Nucleus accumbens (tissue), 56 donors: ENCODE measurements around the gene TRPV2.
"Not testable (repeated sequence)": the region's sequence is repeated elsewhere in the genome, so short reads cannot be mapped to it uniquely, and the experiment has no call there.

Experiments used
- DNase-seq, 56 donors: peaks; one replicate each; lab custom pipeline; 2025; lab: John Stamatoyannopoulos, UW

The TRPV2 gene

GRCh38 chr17:16415031-16415924 is at the start of gene TRPV2:
Gene TRPV2, plus strand, starts transcription at chr17:16415571. Its CDS starts 2,098 bp downstream, at chr17:16417669.
- no peak for DNase-seq

GRCh38 chr17:16371742-16372141 is 43.6 kb upstream of the TRPV2 start:
- DNase-seq: no peak

GRCh38 chr17:16374146-16374938 is 41.0 kb upstream of the TRPV2 start:
- DNase-seq: no peak

GRCh38 chr17:16377941-16378341 is 37.4 kb upstream of the TRPV2 start:
- DNase-seq: peak in 10 of 56 donors; percentile 2 to 41 (median 21)

- peak in 7 of 56 donors; percentile 6 to 57 (median 16) for DNase-seq
These were observed 36.6 kb upstream of the TRPV2 start for GRCh38 chr17:16378636-16379282.

GRCh38 chr17:16379654-16380053 is 35.7 kb upstream of the TRPV2 start:
- no peak for DNase-seq

GRCh38 chr17:16380640-16381495 is 34.5 kb upstream of the TRPV2 start, which contains the start of gene UBB:
Gene UBB, plus strand, starts transcription at chr17:16381091. Its CDS starts 817 bp downstream, at chr17:16381908.
- peak in 55 of 56 donors; percentile 67 to 97 (median 91) for DNase-seq

- peak in 1 of 56 donors; percentile 24 for DNase-seq
These were observed 33.9 kb upstream of the TRPV2 start for GRCh38 chr17:16381496-16381820.

- DNase-seq: no peak
These were observed 32.2 kb upstream of the TRPV2 start for GRCh38 chr17:16383216-16383615.

- no peak for DNase-seq
These were observed 31.5 kb upstream of the TRPV2 start for GRCh38 chr17:16383772-16384287.

- no peak for DNase-seq
These were observed 30.8 kb upstream of the TRPV2 start for GRCh38 chr17:16384557-16384956.

- not testable (repeated sequence) for DNase-seq
These were observed 29.3 kb upstream of the TRPV2 start for GRCh38 chr17:16386126-16386507.

GRCh38 chr17:16391451-16391850 is 23.9 kb upstream of the TRPV2 start:
- no peak for DNase-seq

- DNase-seq: not testable (repeated sequence)
These were observed 22.9 kb upstream of the TRPV2 start for GRCh38 chr17:16392491-16392890.

- not testable (repeated sequence) for DNase-seq
These were observed 19.5 kb upstream of the TRPV2 start for GRCh38 chr17:16395887-16396286.

GRCh38 chr17:16396693-16397092 is 18.7 kb upstream of the TRPV2 start:
- DNase-seq: peak in 2 of 56 donors; percentile 17 to 23

- DNase-seq: no peak
These were observed 16.8 kb upstream of the TRPV2 start for GRCh38 chr17:16398270-16399267.

GRCh38 chr17:16403847-16404246 is 11.5 kb upstream of the TRPV2 start:
- not testable (repeated sequence) for DNase-seq
